ENCODE results near the gene ELFN2. TPM values are rescaled to one million over a fixed set of nuclear protein-coding genes. Genes with fewer than 3 reads are reported as not detected.

ELFN2 gene
- total RNA-seq, 2 experiments from 2014 or later: 0.63 to 1.8 TPM

- peaks cover 35% of the 10 kb centered on the region for H3K4me1 ChIP-seq (ENCODE audit: insufficient read depth, low read length, poor library complexity, severe bottlenecking)
Measured at GRCh38 chr22:37365950-37366349, 61.3 kb downstream of the ELFN2 start.

GRCh38 chr22:37363261-37363992, 63.9 kb downstream of the ELFN2 start:
- H3K9me2 ChIP-seq (ENCODE audit: insufficient read depth, low read length): no peaks in the 10 kb centered on the region
- H3K4me1 ChIP-seq (ENCODE audit: insufficient read depth, low read length, poor library complexity, severe bottlenecking): peaks cover 15% of the 10 kb centered on the region
- intact Hi-C loops (cut with micrococcal nuclease; ENCODE audit: unreplicated experiment): no loop called here
- DNase-seq (ENCODE audit: low spot score): no peak
- no peak overlapping the region for H3K27ac ChIP-seq (ENCODE audit: low read depth, low read length, poor library complexity, severe bottlenecking)
- ChIA-PET CTCF (ENCODE audit: unreplicated experiment) (no interaction called here), POLR2A (no interaction called here)
- H3K79me2 ChIP-seq (ENCODE audit: insufficient read depth, low read depth, low read length): no peaks in the 10 kb centered on the region
- H2AFZ ChIP-seq (ENCODE audit: low read length): no peak overlapping the region
- no peak for TF ChIP-seq CTCF (conservative IDR thresholded peaks at IDR 0.05; ENCODE audit: low read length)
- no peak for TF ChIP-seq EZH2phosphoT487 (IDR thresholded peaks at IDR 0.05; ENCODE audit: borderline replicate concordance, low read depth, low read length)
- H3K9me3 ChIP-seq (ENCODE audit: low read length): no peaks in the 10 kb centered on the region
- no peak overlapping the region for H3K4me3 ChIP-seq (ENCODE audit: low read depth, low read length, poor library complexity, severe bottlenecking)
- no peak overlapping the region for H3K4me2 ChIP-seq (ENCODE audit: low read length)
- no peaks in the 10 kb centered on the region for H3K36me3 ChIP-seq (ENCODE audit: insufficient read depth, low read length)
- H4K20me1 ChIP-seq (ENCODE audit: insufficient read depth, low read length): no peaks in the 10 kb centered on the region
- BruUV-seq (replicated peaks): no TSS peak

More at GRCh38 chr22:37365950-37366349, 61.3 kb downstream of the ELFN2 start:
- peak overlapping the region; percentile 4; the same call in 1 of the 2 replicates for H2AFZ ChIP-seq (ENCODE audit: low read length)
- H3K27ac ChIP-seq (ENCODE audit: low read depth, low read length, poor library complexity, severe bottlenecking): no peak overlapping the region
- H3K36me3 ChIP-seq (ENCODE audit: insufficient read depth, low read length): no peaks in the 10 kb centered on the region
- ChIA-PET POLR2A (no interaction called here), CTCF (ENCODE audit: unreplicated experiment) (no interaction called here)
- intact Hi-C loops (cut with micrococcal nuclease; ENCODE audit: unreplicated experiment): no loop called here
- no peak for DNase-seq (ENCODE audit: low spot score)
- no peaks in the 10 kb centered on the region for H3K79me2 ChIP-seq (ENCODE audit: insufficient read depth, low read depth, low read length)
- no peaks in the 10 kb centered on the region for H3K9me2 ChIP-seq (ENCODE audit: insufficient read depth, low read length)
- TF ChIP-seq EZH2phosphoT487 (IDR thresholded peaks at IDR 0.05; ENCODE audit: borderline replicate concordance, low read depth, low read length) (no peak), CTCF (conservative IDR thresholded peaks at IDR 0.05; ENCODE audit: low read length) (no peak)
- H3K4me2 ChIP-seq (ENCODE audit: low read length): peak overlapping the region; percentile 0; the same call in 1 of the 2 replicates
- BruUV-seq (replicated peaks): no TSS peak
- H3K4me3 ChIP-seq (ENCODE audit: low read depth, low read length, poor library complexity, severe bottlenecking): no peak overlapping the region
- no peaks in the 10 kb centered on the region for H3K9me3 ChIP-seq (ENCODE audit: low read length)
- H4K20me1 ChIP-seq (ENCODE audit: insufficient read depth, low read length): no peaks in the 10 kb centered on the region

GRCh38 chr22:37362621-37363020, 64.7 kb downstream of the ELFN2 start:
- TF ChIP-seq EZH2phosphoT487 (IDR thresholded peaks at IDR 0.05; ENCODE audit: borderline replicate concordance, low read depth, low read length): no peak
- TF ChIP-seq CTCF (conservative IDR thresholded peaks at IDR 0.05; ENCODE audit: low read length): no peak
- H3K36me3 ChIP-seq (ENCODE audit: insufficient read depth, low read length): no peaks in the 10 kb centered on the region
- intact Hi-C loops (cut with micrococcal nuclease; ENCODE audit: unreplicated experiment): no loop called here
- no peak overlapping the region for H3K4me3 ChIP-seq (ENCODE audit: low read depth, low read length, poor library complexity, severe bottlenecking)
- H3K9me2 ChIP-seq (ENCODE audit: insufficient read depth, low read length): no peaks in the 10 kb centered on the region
- POLR2A ChIA-PET: no interaction called here
- no peak overlapping the region for H2AFZ ChIP-seq (ENCODE audit: low read length)
- DNase-seq (ENCODE audit: low spot score): no peak
- CTCF ChIA-PET (ENCODE audit: unreplicated experiment): no interaction called here
- no TSS peak for BruUV-seq (replicated peaks)
- H3K4me2 ChIP-seq (ENCODE audit: low read length): no peak overlapping the region
- no peaks in the 10 kb centered on the region for H4K20me1 ChIP-seq (ENCODE audit: insufficient read depth, low read length)
- H3K79me2 ChIP-seq (ENCODE audit: insufficient read depth, low read depth, low read length): no peaks in the 10 kb centered on the region
- no peak overlapping the region for H3K27ac ChIP-seq (ENCODE audit: low read depth, low read length, poor library complexity, severe bottlenecking)
- peaks cover 15% of the 10 kb centered on the region for H3K4me1 ChIP-seq (ENCODE audit: insufficient read depth, low read length, poor library complexity, severe bottlenecking)
- H3K9me3 ChIP-seq (ENCODE audit: low read length): no peaks in the 10 kb centered on the region

Data from OCI-LY7 (cell line).